ENCODE data around the gene PMPCB. TPM values are rescaled to one million over a fixed set of nuclear protein-coding genes. Genes with fewer than 3 reads are reported as not detected.
A peak's percentile ranks its signal among the peaks of the same experiment; 100 is the strongest.
"Not testable (repeated sequence)": the region's sequence is repeated elsewhere in the genome, so short reads cannot be mapped to it uniquely, and the experiment has no call there.

Gene PMPCB
- polyA plus RNA-seq, 1 donor from 2014 or later, result 130 TPM

GRCh38 chr7:103273374-103273773 is 23.9 kb upstream of the PMPCB start:
- H3K27me3 ChIP-seq (ENCODE audit: insufficient read depth, low read depth, low read length); H3K36me3 ChIP-seq (ENCODE audit: insufficient read depth, low read length); H3K9me2 ChIP-seq (ENCODE audit: insufficient read depth, low read length); H4K20me1 ChIP-seq (ENCODE audit: insufficient read depth); H3K9ac ChIP-seq (ENCODE audit: low read length); H2AFZ ChIP-seq (ENCODE audit: low read depth, low read length); H3K27ac ChIP-seq (ENCODE audit: low read length); H3F3A ChIP-seq (ENCODE audit: insufficient read depth, low read length, poor library complexity, severe bottlenecking); H3K79me2 ChIP-seq (replicated peaks; ENCODE audit: insufficient read depth, low read length); H3K9me3 ChIP-seq (ENCODE audit: low read length); H3K4me2 ChIP-seq (ENCODE audit: low read length); H3K4me3 ChIP-seq (ENCODE audit: low read length): not testable (repeated sequence)

DNA sequence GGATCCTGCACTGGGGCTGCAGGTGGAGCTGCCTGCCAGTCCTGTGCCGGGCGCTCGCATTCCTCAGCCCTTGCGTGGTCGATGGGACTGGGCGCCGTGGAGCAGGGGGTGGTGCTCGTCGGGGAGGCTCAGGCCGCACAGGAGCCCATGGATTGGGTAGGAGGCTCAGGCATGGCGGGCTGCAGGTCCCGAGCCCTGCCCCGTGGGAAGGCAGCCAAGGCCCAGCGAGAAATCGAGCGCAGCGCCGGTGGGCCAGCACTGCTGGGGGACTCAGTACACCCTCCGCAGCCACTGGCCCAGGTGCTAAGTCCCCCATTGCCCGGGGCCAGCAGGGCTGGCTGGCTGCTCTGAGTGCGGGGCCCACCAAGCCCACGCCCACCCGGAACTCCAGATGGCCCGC is 22.4 kb upstream of the PMPCB start:
- not testable (repeated sequence) for H3K27ac ChIP-seq (ENCODE audit: low read length); H3K9me2 ChIP-seq (ENCODE audit: insufficient read depth, low read length); H3K9me3 ChIP-seq (ENCODE audit: low read length); H3K9ac ChIP-seq (ENCODE audit: low read length); H3F3A ChIP-seq (ENCODE audit: insufficient read depth, low read length, poor library complexity, severe bottlenecking); H3K4me3 ChIP-seq (ENCODE audit: low read length); H4K20me1 ChIP-seq (ENCODE audit: insufficient read depth); H3K27me3 ChIP-seq (ENCODE audit: insufficient read depth, low read depth, low read length); H3K79me2 ChIP-seq (replicated peaks; ENCODE audit: insufficient read depth, low read length); H2AFZ ChIP-seq (ENCODE audit: low read depth, low read length); H3K4me2 ChIP-seq (ENCODE audit: low read length); H3K36me3 ChIP-seq (ENCODE audit: insufficient read depth, low read length)

- peak overlapping the region; percentile 35 for H3K4me2 ChIP-seq (ENCODE audit: low read length)
- H3K4me3 ChIP-seq (ENCODE audit: low read length), result peak overlapping the region; percentile 58
- not testable (repeated sequence) for H3K27ac ChIP-seq (ENCODE audit: low read length); H3K36me3 ChIP-seq (ENCODE audit: insufficient read depth, low read length); H4K20me1 ChIP-seq (ENCODE audit: insufficient read depth); H3K79me2 ChIP-seq (replicated peaks; ENCODE audit: insufficient read depth, low read length); H3K9ac ChIP-seq (ENCODE audit: low read length); H3K9me3 ChIP-seq (ENCODE audit: low read length); H3K27me3 ChIP-seq (ENCODE audit: insufficient read depth, low read depth, low read length); H3F3A ChIP-seq (ENCODE audit: insufficient read depth, low read length, poor library complexity, severe bottlenecking); H3K9me2 ChIP-seq (ENCODE audit: insufficient read depth, low read length); H2AFZ ChIP-seq (ENCODE audit: low read depth, low read length)
These were observed 19.0 kb upstream of the PMPCB start for GRCh38 chr7:103278195-103278594.

DNA sequence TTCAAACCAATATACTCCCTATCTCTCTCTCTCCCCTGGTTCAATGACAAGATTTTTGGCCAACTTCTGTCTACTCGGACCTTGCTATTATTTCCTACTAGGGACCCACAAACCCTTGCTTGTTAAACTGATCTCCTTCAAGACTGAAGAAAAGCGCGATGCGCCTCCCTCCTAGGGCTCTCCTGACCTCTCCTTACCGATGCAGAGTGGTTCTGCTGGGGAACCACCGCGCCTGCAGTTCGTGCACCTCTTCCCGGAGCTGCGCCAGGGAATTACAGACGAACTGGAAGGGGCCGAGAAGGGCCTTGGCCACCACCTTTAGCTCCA is 17.6 kb upstream of the PMPCB start:
- TF ChIP-seq CTCF (IDR thresholded peaks at IDR 0.05; ENCODE audit: poor library complexity, severe bottlenecking), result peak; percentile 12
- Histone ChIP-seq H2AFZ (ENCODE audit: low read depth, low read length) (peak overlapping the region; percentile 33), H3K27ac (ENCODE audit: low read length) (peak overlapping the region; percentile 76), H3K4me2 (ENCODE audit: low read length) (peak overlapping the region; percentile 59), H3K4me3 (ENCODE audit: low read length) (peak overlapping the region; percentile 79), H3K9ac (ENCODE audit: low read length) (peak overlapping the region; percentile 69)
- H3F3A ChIP-seq (ENCODE audit: insufficient read depth, low read length, poor library complexity, severe bottlenecking); H3K27me3 ChIP-seq (ENCODE audit: insufficient read depth, low read depth, low read length); H3K9me3 ChIP-seq (ENCODE audit: low read length); H3K9me2 ChIP-seq (ENCODE audit: insufficient read depth, low read length); H3K36me3 ChIP-seq (ENCODE audit: insufficient read depth, low read length); H4K20me1 ChIP-seq (ENCODE audit: insufficient read depth); H3K79me2 ChIP-seq (replicated peaks; ENCODE audit: insufficient read depth, low read length): not testable (repeated sequence)

DNA sequence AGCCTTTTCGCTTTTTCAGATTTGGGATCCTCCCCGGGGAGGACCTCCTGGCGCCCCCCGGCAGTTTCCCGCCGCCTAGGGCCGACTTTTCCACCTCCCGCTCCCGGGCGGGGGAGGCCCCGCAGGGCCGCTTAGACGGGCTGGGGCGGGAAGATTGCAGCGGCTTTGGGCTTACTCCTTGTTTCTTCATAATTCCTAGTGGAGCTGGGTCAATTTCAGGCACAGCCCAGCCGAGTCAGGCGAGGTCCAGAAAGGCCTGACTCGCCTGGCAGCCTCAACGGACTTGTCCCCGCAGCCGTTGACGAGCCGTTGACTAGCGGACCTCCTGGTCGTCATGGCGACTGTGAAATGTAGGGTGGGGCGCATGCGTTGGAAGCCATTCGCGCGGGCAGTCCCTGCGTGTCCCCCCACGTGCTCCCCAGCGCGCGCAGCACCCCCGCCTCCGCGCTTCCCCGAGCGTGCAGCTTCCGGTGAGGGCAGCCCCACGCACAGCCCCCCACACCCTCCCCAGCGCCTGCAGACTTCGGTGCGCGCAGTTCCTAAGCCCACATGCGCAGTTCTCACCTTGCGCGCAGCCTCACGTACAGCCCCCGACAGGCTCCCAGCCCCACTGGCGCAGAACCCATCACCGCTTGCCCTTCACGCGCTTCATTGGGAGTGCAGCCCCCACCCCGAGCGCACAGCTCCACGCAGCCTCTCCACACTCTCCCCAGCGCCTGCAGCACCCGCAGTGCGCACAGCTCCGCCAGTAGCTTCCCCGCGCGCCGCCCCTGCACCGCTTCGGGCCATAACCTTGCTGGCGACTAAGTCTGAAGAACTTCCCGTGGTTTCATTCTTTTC is 17.1 kb upstream of the PMPCB start:
- not testable (repeated sequence) for H3K9me3 ChIP-seq (ENCODE audit: low read length); H3F3A ChIP-seq (ENCODE audit: insufficient read depth, low read length, poor library complexity, severe bottlenecking); H3K27me3 ChIP-seq (ENCODE audit: insufficient read depth, low read depth, low read length); H3K9me2 ChIP-seq (ENCODE audit: insufficient read depth, low read length); H3K79me2 ChIP-seq (replicated peaks; ENCODE audit: insufficient read depth, low read length); H3K36me3 ChIP-seq (ENCODE audit: insufficient read depth, low read length); H4K20me1 ChIP-seq (ENCODE audit: insufficient read depth)
- TF ChIP-seq EP300 (conservative IDR thresholded peaks at IDR 0.05; ENCODE audit: poor library complexity, severe bottlenecking) (peak; percentile 63), POLR2AphosphoS5 (IDR thresholded peaks at IDR 0.05) (peak; percentile 37), SMC3 (conservative IDR thresholded peaks at IDR 0.05; ENCODE audit: poor library complexity) (peak; percentile 26), MXI1 (conservative IDR thresholded peaks at IDR 0.05; ENCODE audit: poor library complexity, severe bottlenecking) (peak; percentile 91)
- TF ChIP-seq, protein P1, sequence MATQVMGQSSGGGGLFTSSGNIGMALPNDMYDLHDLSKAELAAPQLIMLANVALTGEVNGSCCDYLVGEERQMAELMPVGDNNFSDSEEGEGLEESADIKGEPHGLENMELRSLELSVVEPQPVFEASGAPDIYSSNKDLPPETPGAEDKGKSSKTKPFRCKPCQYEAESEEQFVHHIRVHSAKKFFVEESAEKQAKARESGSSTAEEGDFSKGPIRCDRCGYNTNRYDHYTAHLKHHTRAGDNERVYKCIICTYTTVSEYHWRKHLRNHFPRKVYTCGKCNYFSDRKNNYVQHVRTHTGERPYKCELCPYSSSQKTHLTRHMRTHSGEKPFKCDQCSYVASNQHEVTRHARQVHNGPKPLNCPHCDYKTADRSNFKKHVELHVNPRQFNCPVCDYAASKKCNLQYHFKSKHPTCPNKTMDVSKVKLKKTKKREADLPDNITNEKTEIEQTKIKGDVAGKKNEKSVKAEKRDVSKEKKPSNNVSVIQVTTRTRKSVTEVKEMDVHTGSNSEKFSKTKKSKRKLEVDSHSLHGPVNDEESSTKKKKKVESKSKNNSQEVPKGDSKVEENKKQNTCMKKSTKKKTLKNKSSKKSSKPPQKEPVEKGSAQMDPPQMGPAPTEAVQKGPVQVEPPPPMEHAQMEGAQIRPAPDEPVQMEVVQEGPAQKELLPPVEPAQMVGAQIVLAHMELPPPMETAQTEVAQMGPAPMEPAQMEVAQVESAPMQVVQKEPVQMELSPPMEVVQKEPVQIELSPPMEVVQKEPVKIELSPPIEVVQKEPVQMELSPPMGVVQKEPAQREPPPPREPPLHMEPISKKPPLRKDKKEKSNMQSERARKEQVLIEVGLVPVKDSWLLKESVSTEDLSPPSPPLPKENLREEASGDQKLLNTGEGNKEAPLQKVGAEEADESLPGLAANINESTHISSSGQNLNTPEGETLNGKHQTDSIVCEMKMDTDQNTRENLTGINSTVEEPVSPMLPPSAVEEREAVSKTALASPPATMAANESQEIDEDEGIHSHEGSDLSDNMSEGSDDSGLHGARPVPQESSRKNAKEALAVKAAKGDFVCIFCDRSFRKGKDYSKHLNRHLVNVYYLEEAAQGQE (IDR thresholded peaks at IDR 0.05; ENCODE audit: borderline replicate concordance), result peak; percentile 42
- Histone ChIP-seq H3K4me2 (ENCODE audit: low read length) (peak overlapping the region; percentile 30), H2AFZ (ENCODE audit: low read depth, low read length) (peak overlapping the region; percentile 56), H3K9ac (ENCODE audit: low read length) (peak overlapping the region; percentile 69), H3K27ac (ENCODE audit: low read length) (peak overlapping the region; percentile 76), H3K4me3 (ENCODE audit: low read length) (peak overlapping the region; percentile 79)
